ENCODE results near the gene HASPIN.

HASPIN gene

DNA sequence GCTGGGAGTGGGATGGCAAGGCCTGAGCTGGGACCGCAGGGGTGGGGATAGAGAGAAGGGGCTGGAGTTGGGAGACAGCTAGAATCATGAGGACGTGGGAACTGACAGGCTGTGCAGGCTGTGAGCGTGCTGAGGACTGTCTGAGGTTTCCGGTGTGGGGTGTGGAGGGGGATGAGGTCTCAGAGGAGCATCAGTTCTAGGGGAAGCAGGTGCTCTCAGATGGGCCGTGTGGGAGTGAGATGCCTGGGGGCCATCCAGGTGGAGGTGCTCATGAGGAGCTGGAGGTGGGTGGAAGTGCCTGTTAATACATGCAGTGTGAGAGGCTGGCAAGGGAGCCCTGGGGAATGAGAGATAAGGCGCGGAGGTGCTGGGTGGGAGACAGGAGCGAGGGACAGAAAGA is 27.2 kb downstream of the HASPIN start:
- Histone ChIP-seq H3F3A (ENCODE audit: insufficient read depth, low read length) (no peaks in the 10 kb centered on the region), H3K36me3 (ENCODE audit: insufficient read depth, low read length) (no peaks in the 10 kb centered on the region), H3K9me2 (ENCODE audit: low read depth, low read length) (no peaks in the 10 kb centered on the region), H2AFZ (ENCODE audit: low read length) (no peak overlapping the region), H4K20me1 (ENCODE audit: insufficient read depth, low read length) (no peaks in the 10 kb centered on the region), H3K9me3 (ENCODE audit: low read length) (no peaks in the 10 kb centered on the region), H3K4me1 (ENCODE audit: insufficient read depth, low read length, severe bottlenecking) (peaks cover 4% of the 10 kb centered on the region), H3K27me3 (ENCODE audit: insufficient read depth, low read length) (no peaks in the 10 kb centered on the region), H3K4me3 (ENCODE audit: low read depth, low read length, poor library complexity, severe bottlenecking) (no peak overlapping the region), H3K9ac (ENCODE audit: low read length) (no peak overlapping the region), H3K79me2 (ENCODE audit: insufficient read depth, low read length) (no peaks in the 10 kb centered on the region), H3K4me2 (ENCODE audit: low read length) (no peak overlapping the region), H3K27ac (ENCODE audit: low read depth, low read length, poor library complexity, severe bottlenecking) (no peak overlapping the region)
- TF ChIP-seq, protein P1, sequence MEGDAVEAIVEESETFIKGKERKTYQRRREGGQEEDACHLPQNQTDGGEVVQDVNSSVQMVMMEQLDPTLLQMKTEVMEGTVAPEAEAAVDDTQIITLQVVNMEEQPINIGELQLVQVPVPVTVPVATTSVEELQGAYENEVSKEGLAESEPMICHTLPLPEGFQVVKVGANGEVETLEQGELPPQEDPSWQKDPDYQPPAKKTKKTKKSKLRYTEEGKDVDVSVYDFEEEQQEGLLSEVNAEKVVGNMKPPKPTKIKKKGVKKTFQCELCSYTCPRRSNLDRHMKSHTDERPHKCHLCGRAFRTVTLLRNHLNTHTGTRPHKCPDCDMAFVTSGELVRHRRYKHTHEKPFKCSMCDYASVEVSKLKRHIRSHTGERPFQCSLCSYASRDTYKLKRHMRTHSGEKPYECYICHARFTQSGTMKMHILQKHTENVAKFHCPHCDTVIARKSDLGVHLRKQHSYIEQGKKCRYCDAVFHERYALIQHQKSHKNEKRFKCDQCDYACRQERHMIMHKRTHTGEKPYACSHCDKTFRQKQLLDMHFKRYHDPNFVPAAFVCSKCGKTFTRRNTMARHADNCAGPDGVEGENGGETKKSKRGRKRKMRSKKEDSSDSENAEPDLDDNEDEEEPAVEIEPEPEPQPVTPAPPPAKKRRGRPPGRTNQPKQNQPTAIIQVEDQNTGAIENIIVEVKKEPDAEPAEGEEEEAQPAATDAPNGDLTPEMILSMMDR (IDR thresholded peaks at IDR 0.05; ENCODE audit: low read length): no peak
- TF ChIP-seq EZH2 (IDR thresholded peaks at IDR 0.05; ENCODE audit: borderline replicate concordance, low read length): no peak

DNA sequence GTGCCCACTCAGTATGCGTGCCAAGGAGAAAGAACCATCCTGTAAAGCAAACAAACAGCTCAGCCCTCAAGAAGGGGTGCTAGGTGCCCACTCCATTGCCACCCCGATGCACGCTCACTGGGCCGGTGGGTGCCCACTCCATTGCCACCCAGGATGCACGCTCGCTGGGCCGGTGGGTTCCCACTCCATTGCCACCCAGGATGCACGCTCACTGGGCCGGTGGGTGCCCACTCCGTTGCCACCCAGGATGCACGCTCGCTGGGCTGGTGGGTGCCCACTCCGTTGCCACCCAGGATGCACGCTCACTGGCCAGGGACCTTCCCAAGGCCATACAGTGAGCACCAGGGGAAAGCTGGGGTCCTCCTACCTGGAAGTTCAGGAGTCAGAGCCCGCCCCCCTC is 28.1 kb downstream of the HASPIN start:
- no peaks in the 10 kb centered on the region for H3K36me3 ChIP-seq (ENCODE audit: insufficient read depth, low read length)
- no peak for TF ChIP-seq EZH2 (IDR thresholded peaks at IDR 0.05; ENCODE audit: borderline replicate concordance, low read length)
- TF ChIP-seq, protein P1 (IDR thresholded peaks at IDR 0.05; ENCODE audit: low read length): no peak
- no peak overlapping the region for H3K27ac ChIP-seq (ENCODE audit: low read depth, low read length, poor library complexity, severe bottlenecking)
- no peak overlapping the region for H2AFZ ChIP-seq (ENCODE audit: low read length)
- H3F3A ChIP-seq (ENCODE audit: insufficient read depth, low read length): no peaks in the 10 kb centered on the region
- no peaks in the 10 kb centered on the region for H3K79me2 ChIP-seq (ENCODE audit: insufficient read depth, low read length)
- no peaks in the 10 kb centered on the region for H3K9me2 ChIP-seq (ENCODE audit: low read depth, low read length)
- peaks cover 4% of the 10 kb centered on the region for H3K4me1 ChIP-seq (ENCODE audit: insufficient read depth, low read length, severe bottlenecking)
- H3K4me3 ChIP-seq (ENCODE audit: low read depth, low read length, poor library complexity, severe bottlenecking): no peak overlapping the region
- H3K4me2 ChIP-seq (ENCODE audit: low read length): no peak overlapping the region
- no peaks in the 10 kb centered on the region for H3K9me3 ChIP-seq (ENCODE audit: low read length)
- H3K9ac ChIP-seq (ENCODE audit: low read length): no peak overlapping the region
- no peaks in the 10 kb centered on the region for H3K27me3 ChIP-seq (ENCODE audit: insufficient read depth, low read length)
- no peaks in the 10 kb centered on the region for H4K20me1 ChIP-seq (ENCODE audit: insufficient read depth, low read length)

DNA sequence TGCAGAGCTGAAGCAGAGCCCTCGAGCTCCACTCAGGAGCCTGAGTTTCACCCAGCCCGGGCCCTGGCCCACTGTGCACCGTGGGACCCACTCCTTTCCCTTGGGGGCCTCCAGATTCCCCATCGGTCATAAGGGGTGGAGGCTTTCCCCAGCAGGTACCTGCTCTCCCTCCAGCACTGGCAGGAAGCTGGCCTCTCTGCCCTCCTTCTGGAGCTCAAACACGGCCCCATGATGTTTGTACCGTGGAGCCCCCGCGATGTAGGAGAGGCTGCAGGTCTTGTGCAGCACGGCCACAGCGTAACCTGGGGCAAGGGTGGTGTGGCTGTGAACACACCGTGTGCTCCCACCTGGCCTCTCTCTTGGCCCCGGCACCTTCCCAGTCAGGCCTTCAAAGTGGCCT is 29.9 kb downstream of the HASPIN start:
- H3K9me2 ChIP-seq (ENCODE audit: low read depth, low read length): no peaks in the 10 kb centered on the region
- H3K9ac ChIP-seq (ENCODE audit: low read length): no peak overlapping the region
- H3K4me3 ChIP-seq (ENCODE audit: low read depth, low read length, poor library complexity, severe bottlenecking): no peak overlapping the region
- no peaks in the 10 kb centered on the region for H3F3A ChIP-seq (ENCODE audit: insufficient read depth, low read length)
- H3K36me3 ChIP-seq (ENCODE audit: insufficient read depth, low read length): no peaks in the 10 kb centered on the region
- H3K9me3 ChIP-seq (ENCODE audit: low read length): no peaks in the 10 kb centered on the region
- TF ChIP-seq, protein P1 (IDR thresholded peaks at IDR 0.05; ENCODE audit: low read length): no peak
- no peak for TF ChIP-seq EZH2 (IDR thresholded peaks at IDR 0.05; ENCODE audit: borderline replicate concordance, low read length)
- no peak overlapping the region for H3K4me2 ChIP-seq (ENCODE audit: low read length)
- no peaks in the 10 kb centered on the region for H3K27me3 ChIP-seq (ENCODE audit: insufficient read depth, low read length)
- no peak overlapping the region for H2AFZ ChIP-seq (ENCODE audit: low read length)
- no peaks in the 10 kb centered on the region for H3K79me2 ChIP-seq (ENCODE audit: insufficient read depth, low read length)
- H4K20me1 ChIP-seq (ENCODE audit: insufficient read depth, low read length): no peaks in the 10 kb centered on the region
- H3K27ac ChIP-seq (ENCODE audit: low read depth, low read length, poor library complexity, severe bottlenecking): no peak overlapping the region
- H3K4me1 ChIP-seq (ENCODE audit: insufficient read depth, low read length, severe bottlenecking): peaks cover 4% of the 10 kb centered on the region

Measured in OCI-LY1 (cell line).